Measurements from ENCODE around the gene CDH8. TPM values are rescaled to one million over a fixed set of nuclear protein-coding genes. Genes with fewer than 3 reads are reported as not detected.

The CDH8 gene
- polyA plus RNA-seq, 1 of the 3 experiments (the other 2 are of a cell fraction), result 0.05 TPM

- TF ChIP-seq FOSL2 (IDR thresholded peaks at IDR 0.05; ENCODE audit: borderline replicate concordance, low read depth) (no peak), POLR2AphosphoS5 (IDR thresholded peaks at IDR 0.05; ENCODE audit: low read depth, low read length) (no peak), NRF1 (IDR thresholded peaks at IDR 0.05; ENCODE audit: low read depth, low read length) (no peak), SIN3A (IDR thresholded peaks at IDR 0.05; ENCODE audit: borderline replicate concordance, low read depth, low read length) (no peak), MEF2A (IDR thresholded peaks at IDR 0.05; ENCODE audit: borderline replicate concordance, low read depth) (no peak), RAD21 (IDR thresholded peaks at IDR 0.05; ENCODE audit: low read length) (no peak), JUND (IDR thresholded peaks at IDR 0.05) (no peak)
These were observed 420.1 kb downstream of the CDH8 start (continued) for GRCh38 chr16:61616088-61616487.

GRCh38 chr16:61611847-61612491 is 424.3 kb downstream of the CDH8 start:
- 27% methylated on average over 4 of the region's 4 CpGs for WGBS (ENCODE audit: low lambda C conversion rate)
- H3K4me3 ChIP-seq (ENCODE audit: low read depth in 2 of 2, low read length in 1 of 2), result no peak overlapping the region
- ChIA-PET POLR2A (no interaction called here), CTCF (no interaction called here)
- TF ChIP-seq EZH2phosphoT487 (IDR thresholded peaks at IDR 0.05; ENCODE audit: borderline replicate concordance, low read depth) (no peak), NRF1 (IDR thresholded peaks at IDR 0.05; ENCODE audit: low read depth, low read length) (no peak), NFIC (IDR thresholded peaks at IDR 0.05; ENCODE audit: borderline replicate concordance) (no peak), TEAD4 (IDR thresholded peaks at IDR 0.05; ENCODE audit: borderline replicate concordance, insufficient read depth) (no peak), CTCF (IDR thresholded peaks at IDR 0.05) (no peak), USF2 (IDR thresholded peaks at IDR 0.05; ENCODE audit: borderline replicate concordance, low read depth, low read length) (no peak), RCOR1 (IDR thresholded peaks at IDR 0.05; ENCODE audit: low read length) (no peak), FOXJ3 (CRISPR knock-in tag; IDR thresholded peaks at IDR 0.05) (no peak), FOXM1 (IDR thresholded peaks at IDR 0.05; ENCODE audit: low read depth) (no peak), GABPA (IDR thresholded peaks at IDR 0.05; ENCODE audit: low read depth) (no peak), IRF3 (IDR thresholded peaks at IDR 0.05; ENCODE audit: low read depth, low read length) (no peak)
- no peak overlapping the region for H3K27ac ChIP-seq (ENCODE audit: low read depth in 2 of 2, low read length in 1 of 2)
- H3K9me2 ChIP-seq, result no peaks in the 10 kb centered on the region
- no peak for DNase-seq
- no peak overlapping the region for H2AFZ ChIP-seq (ENCODE audit: low read depth)
- H3K36me3 ChIP-seq (replicated peaks in 1 of 2; ENCODE audit: control insufficient read depth in 1 of 2, insufficient read depth in 2 of 2, low read length in 1 of 2), result no peaks in the 10 kb centered on the region
- H3K4me1 ChIP-seq (ENCODE audit: control insufficient read depth in 1 of 2, insufficient read depth in 2 of 2, low read depth in 1 of 2, low read length in 1 of 2), result no peaks in the 10 kb centered on the region
- H3K9me3 ChIP-seq, result no peaks in the 10 kb centered on the region
- H3K9ac ChIP-seq, result no peak overlapping the region
- no peaks in the 10 kb centered on the region for H3K79me2 ChIP-seq (ENCODE audit: insufficient read depth)
- no peak overlapping the region for H3K4me2 ChIP-seq
- no peaks in the 10 kb centered on the region for H4K20me1 ChIP-seq (ENCODE audit: insufficient read depth)
- no peaks in the 10 kb centered on the region for H3F3A ChIP-seq (replicated peaks; ENCODE audit: insufficient read depth)
- no peaks in the 10 kb centered on the region for H3K27me3 ChIP-seq (ENCODE audit: insufficient read depth)

All from SK-N-SH (cell line).